GM18868 (cell line): Measurements from ENCODE around the gene PDZD8.

Experiments
- ATAC-seq: cut with Tn5 transposase; IDR thresholded peaks from one replicate; pipeline ENCODE4 v1.9.1; 2021; ENCODE audit warnings: mild to moderate bottlenecking, moderate library complexity; ENCODE audit not compliant: unreplicated experiment

The PDZD8 gene

GRCh38 chr10:117391436-117392205 lies 16.4 kb upstream of the PDZD8 start:
- ATAC-seq, result no peak

DNA sequence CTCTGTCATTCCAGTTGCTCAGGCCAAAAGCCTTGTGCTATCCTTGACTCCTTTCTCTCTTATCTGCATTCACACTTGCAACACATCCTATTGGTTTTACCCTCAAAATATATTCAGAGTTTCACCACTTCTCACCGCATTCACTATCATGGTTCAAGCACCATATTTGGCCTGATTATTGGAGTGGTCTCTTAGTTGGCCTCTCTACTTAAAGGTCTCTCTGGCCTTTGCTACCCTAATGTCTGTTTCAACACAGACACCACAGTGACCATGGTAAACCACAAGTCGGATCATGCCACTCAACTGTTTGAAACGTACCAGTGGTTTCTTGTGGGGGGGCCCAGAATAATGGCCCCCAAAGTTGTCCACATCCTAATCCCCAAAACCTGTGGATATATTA lies 15.2 kb upstream of the PDZD8 start:
- no peak for ATAC-seq

- no peak for ATAC-seq
Measured at GRCh38 chr10:117386805-117387204, 11.6 kb upstream of the PDZD8 start.

DNA sequence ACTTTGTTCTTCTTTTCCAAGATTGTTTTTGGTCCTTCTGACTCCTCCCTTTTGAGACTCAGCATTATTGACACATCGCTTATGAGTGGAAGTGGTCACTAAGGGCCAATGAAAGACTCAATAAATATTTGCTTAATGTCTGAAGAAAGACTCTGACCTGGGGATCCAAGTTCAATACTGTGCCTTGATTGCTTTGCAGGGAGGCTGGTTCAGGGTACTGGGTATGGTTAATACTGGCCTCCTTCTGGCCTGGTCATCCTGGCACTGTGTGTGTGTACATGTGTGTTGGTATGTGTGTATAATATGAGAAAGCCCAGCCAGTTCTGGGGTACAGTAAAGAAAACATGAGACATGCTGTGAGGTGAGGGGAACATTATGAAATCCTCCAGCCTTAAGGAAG lies 7.6 kb upstream of the PDZD8 start:
- no peak for ATAC-seq

- peak; percentile 36 for ATAC-seq
Measured at GRCh38 chr10:117374506-117375359, 507 bp downstream of the PDZD8 start.

GRCh38 chr10:117373823-117374505 lies 1.3 kb downstream of the PDZD8 start:
- no peak for ATAC-seq

- ATAC-seq, result no peak
Measured at GRCh38 chr10:117370205-117370604, 5.0 kb downstream of the PDZD8 start.

DNA sequence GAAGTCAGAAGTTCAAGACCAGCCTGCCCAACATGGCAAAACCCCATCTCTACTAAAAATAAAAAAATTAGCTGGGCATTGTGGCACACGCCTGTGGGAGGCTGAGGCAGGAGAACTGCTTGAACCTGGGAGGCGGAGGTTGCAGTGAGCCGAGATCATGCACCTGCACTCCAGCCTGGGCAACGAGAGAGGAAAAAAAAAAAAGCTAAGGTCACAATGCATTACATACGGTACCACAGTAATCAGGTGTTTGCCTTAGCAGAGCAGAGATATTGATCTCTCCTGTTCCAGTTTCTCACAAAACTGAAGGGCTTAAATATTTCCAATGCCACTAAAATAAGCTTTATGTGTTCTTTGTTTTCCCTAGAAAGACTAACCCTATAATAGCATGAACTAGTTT lies 7.5 kb downstream of the PDZD8 start:
- ATAC-seq, result no peak

- no peak for ATAC-seq
Measured at GRCh38 chr10:117366741-117367140, 8.5 kb downstream of the PDZD8 start.

GRCh38 chr10:117365612-117366011 lies 9.6 kb downstream of the PDZD8 start:
- peak; percentile 49 for ATAC-seq

GRCh38 chr10:117364110-117364960 lies 10.9 kb downstream of the PDZD8 start:
- no peak for ATAC-seq

DNA sequence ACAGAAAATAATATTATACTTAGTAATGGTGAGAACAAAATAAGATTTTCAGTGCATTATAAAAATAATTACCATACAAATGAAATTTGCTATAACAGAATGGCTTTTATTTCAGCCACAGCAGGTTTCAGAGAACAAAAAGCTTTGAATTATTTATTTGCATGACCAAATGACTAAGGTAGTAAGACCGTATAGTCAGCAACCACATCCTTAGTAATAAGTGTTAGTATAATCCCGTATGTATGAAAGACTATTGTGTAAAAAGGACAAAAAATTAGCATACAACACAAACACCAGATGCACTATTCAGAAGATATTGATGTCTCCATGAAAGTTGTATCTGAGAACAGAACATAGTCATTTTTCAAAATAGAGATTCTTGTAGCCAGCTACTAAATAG lies 12.2 kb downstream of the PDZD8 start:
- peak; percentile 66 for ATAC-seq

DNA sequence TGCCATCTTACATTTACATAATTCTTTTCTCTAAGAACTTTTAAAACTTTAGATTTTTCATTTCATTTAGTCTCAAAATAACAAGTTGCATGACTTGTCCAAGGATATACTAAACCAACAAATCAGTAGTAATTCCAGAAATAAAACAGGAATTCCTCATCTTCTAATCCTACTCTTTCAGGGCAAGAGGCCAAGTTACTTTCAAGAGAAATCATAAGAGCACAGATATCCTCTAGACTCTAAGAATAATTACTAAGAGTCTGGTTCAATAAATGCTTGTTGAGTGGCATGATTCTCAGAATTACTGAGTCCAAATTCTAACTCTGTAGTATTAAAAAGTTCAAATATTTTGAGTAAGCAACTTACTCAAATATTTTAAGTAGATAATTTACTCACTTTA lies 12.9 kb downstream of the PDZD8 start:
- ATAC-seq, result no peak

GRCh38 chr10:117360994-117361667 lies 14.1 kb downstream of the PDZD8 start:
- ATAC-seq, result no peak

- no peak for ATAC-seq
Measured at GRCh38 chr10:117360016-117360415, 15.2 kb downstream of the PDZD8 start.

GRCh38 chr10:117355072-117355471 lies 20.2 kb downstream of the PDZD8 start:
- no peak for ATAC-seq

DNA sequence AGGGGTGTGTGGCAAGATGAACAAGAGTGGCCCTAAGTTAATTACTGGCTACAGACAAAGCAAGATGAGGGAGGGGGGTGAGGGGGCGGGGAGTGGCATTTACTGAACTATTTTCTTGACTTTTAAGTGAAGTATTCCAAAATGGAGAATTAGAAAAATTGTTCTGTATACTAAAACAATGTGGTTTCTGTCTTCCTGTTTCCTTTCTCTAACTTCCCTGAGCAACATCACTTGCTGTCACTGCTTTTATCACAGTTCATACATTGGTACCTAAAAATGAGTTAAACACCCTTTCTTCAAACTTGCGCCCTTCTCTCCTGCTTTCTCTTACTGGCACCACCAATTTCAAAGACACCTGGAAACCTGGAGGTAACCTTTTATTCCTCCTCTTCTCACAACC lies 21.6 kb downstream of the PDZD8 start:
- no peak for ATAC-seq

DNA sequence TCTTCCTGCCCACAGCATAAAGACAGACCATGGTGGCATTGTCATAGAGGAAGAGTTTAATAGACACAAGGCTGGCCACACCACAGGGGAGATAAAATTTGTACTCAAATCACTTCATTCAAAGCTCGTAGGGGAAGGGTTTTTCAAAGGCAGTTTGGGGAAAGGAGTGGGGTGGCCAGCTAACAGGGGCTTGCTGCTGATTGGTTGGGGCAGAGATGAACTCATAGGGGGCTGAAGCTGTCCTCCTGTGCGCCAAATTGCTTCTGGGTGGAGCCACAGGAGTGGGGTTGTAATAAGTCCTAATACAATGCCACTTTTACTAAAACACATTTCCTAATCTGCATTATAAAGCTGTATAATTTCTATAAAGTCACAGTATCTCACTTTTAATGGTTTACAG lies 22.5 kb downstream of the PDZD8 start:
- ATAC-seq, result no peak

DNA sequence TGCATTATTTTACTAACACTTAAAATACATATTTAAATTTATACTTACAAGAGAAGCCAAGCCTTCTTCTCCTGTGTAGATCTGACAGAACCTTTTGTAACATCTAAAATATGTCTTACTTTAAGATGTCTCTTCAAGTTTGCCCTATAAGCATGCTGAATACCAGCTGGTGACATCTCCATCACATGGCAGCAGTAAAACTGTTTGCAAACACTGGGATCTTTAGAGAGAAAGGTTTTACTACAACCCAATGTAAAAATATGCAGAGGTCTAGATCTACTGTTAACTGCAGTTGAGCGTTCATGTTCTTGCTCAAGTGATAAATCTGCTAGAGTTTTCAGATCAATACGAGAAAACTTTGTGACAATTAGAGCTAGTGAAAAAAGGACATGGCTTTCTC lies 23.2 kb downstream of the PDZD8 start:
- no peak for ATAC-seq

DNA sequence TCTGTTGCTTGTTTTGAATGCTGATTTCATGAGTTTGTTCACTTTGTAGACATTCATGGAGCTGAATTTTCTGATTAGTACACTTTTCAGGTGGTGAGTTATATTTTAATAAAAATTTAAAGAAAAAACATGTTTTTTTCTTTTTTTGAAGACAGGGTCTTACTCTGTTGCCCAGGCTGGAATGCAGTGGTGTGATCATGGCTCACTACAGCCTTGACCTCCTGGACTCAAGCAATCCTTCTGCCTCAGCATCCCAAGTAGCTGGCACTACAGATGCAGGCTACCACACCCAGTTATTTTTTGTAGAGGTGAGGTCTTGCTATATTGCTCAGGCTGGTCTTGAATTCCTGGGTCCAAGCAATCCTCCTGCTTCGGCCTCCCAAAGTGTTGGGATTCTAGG lies 23.7 kb downstream of the PDZD8 start:
- no peak for ATAC-seq
